K562 (cell line): ENCODE results near the gene KLHL24. TPM values are rescaled to one million over a fixed set of nuclear protein-coding genes. Genes with fewer than 3 reads are reported as not detected.
"Not testable (repeated sequence)": the region's sequence is repeated elsewhere in the genome, so short reads cannot be mapped to it uniquely, and the experiment has no call there.

Source experiments
- ATAC-seq: fragments of 200-7000 bp; cut with Tn5 transposase; 3 replicates; pipeline ENCODE4 v1.9.1; 2020; ENCODE audit warnings: moderate library complexity
- BruUV-seq: library from RNA; stranded (reverse); fragments of 400-500 nt; replicated peaks from 2 replicates; lab custom pipeline; 2021; lab: Mats Ljungman, UMichigan
- CTCF ChIA-PET: fragments of 300-600 bp; formaldehyde crosslinking; extraction: SDS; loops from one replicate; lab custom pipeline; 2021; ENCODE audit warnings: low intra/inter-chr PET ratio; lab: Yijun Ruan, JAX
- POLR2A ChIA-PET: fragments of 300-600, 350-650 bp; sonication (Branson Sonifier 250); formaldehyde crosslinking; extraction: SDS; loops from one replicate; lab custom pipeline; 2021; ENCODE audit warnings: antibody characterized with exemption, inconsistent platforms; lab: Yijun Ruan, JAX
- DNase-seq, 4 experiments: peaks; one replicate each; pipeline versions ENCODE4 v3.0.0 to v3.0.0-alpha.2; 2011 to 2018; ENCODE audit warnings: low spot score in 3 of 4, mixed read lengths in 3 of 4; ENCODE audit errors: extremely low read depth in 1 of 4
- FAIRE-seq: peaks from 2 replicates; lab custom pipeline; 2011; peaks lifted over from hg19 to GRCh38; lab: Jason Lieb, UNC
- H2AFZ ChIP-seq: 2 replicates; pipeline ENCODE4 v1.6.0; 2011; ENCODE audit warnings: low read depth, low read length, control low read depth, inconsistent platforms
- H3K27ac ChIP-seq: fragments of 200-600 bp; 3 replicates; pipeline ENCODE4 v1.8.0; 2011; ENCODE audit warnings: low read depth, mild to moderate bottlenecking, control low read depth, inconsistent platforms, low read length, moderate library complexity, mixed read lengths; ENCODE audit errors: extremely low read depth
- H3K27me3 ChIP-seq, 2 experiments: fragments of 300-600 bp in 1 of 2; 2 replicates in 1 of 2; 3 replicates in 1 of 2; pipeline versions ENCODE4 v1.6.0 to v1.8.0; 2011; ENCODE audit warnings: inconsistent platforms in 2 of 2, low read length in 2 of 2, mild to moderate bottlenecking in 1 of 2, mixed read lengths in 1 of 2, moderate library complexity in 1 of 2; ENCODE audit not compliant: control insufficient read depth in 2 of 2, insufficient read depth in 2 of 2
- H3K36me3 ChIP-seq: fragments of 300-600 bp; 3 replicates; pipeline ENCODE4 v1.8.0; 2011; ENCODE audit warnings: mild to moderate bottlenecking, low read length, inconsistent platforms; ENCODE audit not compliant: control insufficient read depth, insufficient read depth
- H3K4me1 ChIP-seq, 2 experiments: fragments of 200-600 bp in 1 of 2; replicated peaks in 1 of 2; 2 replicates in 1 of 2; 3 replicates in 1 of 2; pipeline versions ENCODE4 v1.5.1 to v1.8.0; 2011; ENCODE audit warnings: inconsistent platforms in 2 of 2, low read length in 2 of 2, mild to moderate bottlenecking in 1 of 2, mixed read lengths in 1 of 2, moderate library complexity in 1 of 2; ENCODE audit not compliant: control insufficient read depth in 2 of 2, insufficient read depth in 2 of 2
- H3K4me2 ChIP-seq: 2 replicates; pipeline ENCODE4 v1.6.1; 2011; ENCODE audit warnings: low read length, control low read depth, inconsistent platforms, mixed read lengths; ENCODE audit not compliant: insufficient read depth
- H3K4me3 ChIP-seq: fragments of 200-600 bp; sonication (generic), shearing (Covaris generic); 2 replicates; pipeline ENCODE4 v1.5.1; 2016; ENCODE audit warnings: control low read depth, inconsistent platforms
- H3K79me2 ChIP-seq: fragments of 200-600 bp; 3 replicates; pipeline ENCODE4 v1.8.0; 2011; ENCODE audit warnings: low read length, inconsistent platforms; ENCODE audit not compliant: control insufficient read depth, insufficient read depth
- H3K9ac ChIP-seq, 2 experiments: 2 replicates each; pipeline versions ENCODE4 v1.6.0 to v1.6.1; 2011; ENCODE audit warnings: low read depth in 2 of 2, low read length in 2 of 2, control low read depth in 1 of 2, inconsistent platforms in 1 of 2, mild to moderate bottlenecking in 1 of 2, mixed read lengths in 1 of 2; ENCODE audit not compliant: insufficient read depth in 1 of 2
- H3K9me1 ChIP-seq: one replicate; pipeline ENCODE4 v1.6.0; 2011; ENCODE audit warnings: inconsistent platforms, mild to moderate bottlenecking, low read length, moderate library complexity; ENCODE audit not compliant: control insufficient read depth, insufficient read depth
- H3K9me3 ChIP-seq: replicated peaks from 2 replicates; pipeline ENCODE4 v1.5.1; 2011; ENCODE audit warnings: low read depth, low read length, inconsistent platforms; ENCODE audit not compliant: control insufficient read depth, insufficient read depth
- H4K20me1 ChIP-seq: replicated peaks from 2 replicates; pipeline ENCODE4 v1.6.1; 2011; ENCODE audit warnings: low read length, inconsistent platforms, mixed read lengths; ENCODE audit not compliant: control insufficient read depth, insufficient read depth
- CEBPB ChIP-seq: fragments of 450-650 bp; IDR thresholded peaks from 2 replicates; pipeline ENCODE4 v1.6.1; 2016; ENCODE audit warnings: missing genetic modification characterization, missing compliant biosample characterization
- CEBPG ChIP-seq, 3 experiments: fragments of 200-800 bp in 1 of 3; sonication (Bioruptor generic) in 1 of 3; sonication (generic) in 1 of 3; formaldehyde crosslinking in 1 of 3; IDR thresholded peaks in 2 of 3; conservative IDR thresholded peaks in 1 of 3; 2 replicates each; pipeline versions ENCODE4 v1.6.1 to v1.8.0; 2016 to 2022; ENCODE audit warnings: missing compliant biosample characterization in 2 of 3, missing genetic modification characterization in 2 of 3, mild to moderate bottlenecking in 1 of 3, missing genetic modification reagents in 1 of 3
- HNRNPL ChIP-seq: fragments of 200-400 bp; formaldehyde crosslinking; IDR thresholded peaks from 2 replicates; pipeline ENCODE4 v1.6.1; 2017; ENCODE audit warnings: low read depth, mild to moderate bottlenecking, low read length
- MTA1 ChIP-seq: fragments of 450-650 bp; IDR thresholded peaks from 2 replicates; pipeline ENCODE4 v1.6.1; 2017; ENCODE audit warnings: borderline replicate concordance
- WGBS: fragments of 100-300 bp; shearing (Covaris generic); methylation state at CpG from one replicate; pipeline ENCODE4 v1.1.6; 2016; ENCODE audit warnings: low coverage, mixed read lengths; ENCODE audit not compliant: insufficient coverage; ENCODE audit errors: missing lambda C conversion rate; 5-methylcytosine and 5-hydroxymethylcytosine counted together
- in situ Hi-C: fragments of 300-500 bp; cut with MboI; formaldehyde crosslinking; loops from 4 replicates; pipeline ENCODE4 v1.15.0; 2018; ENCODE audit warnings: inconsistent platforms, mixed read lengths
- intact Hi-C: fragments of 100-400 bp; cut with micrococcal nuclease; formaldehyde crosslinking; loops from 2 replicates; pipeline ENCODE4 v1.14.2; 2022
- polyA plus RNA-seq, 8 experiments: library from polyadenylated mRNA; depleted of rRNA in 4 of 8; stranded (reverse) in 5 of 8; unstranded in 3 of 8; fragments of >200 nt; fragmentation: Nextera tagmentation in 2 of 8; fragmentation: Illumina TruSeq in 1 of 8; extraction: Ambion mirVana in 2 of 8; extraction: Trizol in 1 of 8; gene quantifications; 2 replicates each; pipeline versions ENCODE4 v1.2.1 to v1.2.3, GENCODE V29; 2011 to 2014; ENCODE audit warnings: inconsistent platforms in 1 of 8, missing spikeins in 1 of 8
- total RNA-seq, 7 experiments: library from RNA; depleted of rRNA in 6 of 7; stranded (reverse); fragments of >200 nt in 6 of 7; fragmentation: Illumina TruSeq in 2 of 7; extraction: Trizol in 2 of 7; gene quantifications; 2 replicates each; pipeline versions ENCODE4 v1.2.1 to v1.2.3, GENCODE V29; 2011 to 2021; ENCODE audit warnings: low replicate concordance in 1 of 7
- TF ChIP-seq, protein P1 (sequence below): IDR thresholded peaks from 2 replicates; pipeline ENCODE4 v1.6.1; 2016; ENCODE audit warnings: missing genetic modification characterization, missing compliant biosample characterization

The KLHL24 gene
- total and polyA plus RNA-seq, 9 of the 15 experiments (the other 6 are each of a cell fraction or from before 2014, with no cell fraction given), result 3.3 to 21.2 (median 14.2) TPM

DNA sequence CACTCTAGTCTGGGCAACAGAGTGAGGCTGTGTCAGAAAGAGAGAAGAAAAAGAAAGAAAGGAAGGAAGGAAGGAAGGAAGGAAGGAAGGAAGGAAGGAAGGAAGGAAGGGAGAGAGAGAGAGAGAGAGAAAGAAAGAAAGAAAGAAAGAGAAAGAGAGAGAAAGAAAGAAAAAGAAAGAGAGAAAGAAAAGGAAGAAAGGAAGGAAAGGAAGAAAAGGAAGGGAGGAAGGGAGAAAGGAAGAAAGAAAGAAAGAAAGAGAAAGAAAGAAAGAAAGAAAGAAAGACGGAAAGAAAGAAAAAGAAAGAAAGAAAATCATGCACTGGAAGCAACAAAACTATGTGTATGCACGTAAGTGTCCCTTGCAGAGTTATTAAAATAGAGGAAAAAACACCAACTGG, 12.9 kb upstream of the KLHL24 start:
- CTCF ChIA-PET, in situ Hi-C loops, H3K79me2 ChIP-seq, H3K4me2 ChIP-seq, H3K4me1 ChIP-seq, intact Hi-C loops, H3K27me3 ChIP-seq, FAIRE-seq, H2AFZ ChIP-seq, H3K4me3 ChIP-seq, BruUV-seq, H3K27ac ChIP-seq, H3K9ac ChIP-seq, H3K9me3 ChIP-seq, H3K36me3 ChIP-seq, H3K9me1 ChIP-seq, H4K20me1 ChIP-seq, DNase-seq, ATAC-seq: not testable (repeated sequence)
- 26% methylated on average over 2 of the region's 2 CpGs for WGBS
- POLR2A ChIA-PET, result interaction anchor here (1.8 kb wide), 1 partner anchor 9 kb away, joined by 4 read pairs; no protein-coding TSS in a partner anchor
- peak; percentile 53; the same call in 1 of the 2 replicates for TF ChIP-seq MTA1
- TF ChIP-seq, protein P1, sequence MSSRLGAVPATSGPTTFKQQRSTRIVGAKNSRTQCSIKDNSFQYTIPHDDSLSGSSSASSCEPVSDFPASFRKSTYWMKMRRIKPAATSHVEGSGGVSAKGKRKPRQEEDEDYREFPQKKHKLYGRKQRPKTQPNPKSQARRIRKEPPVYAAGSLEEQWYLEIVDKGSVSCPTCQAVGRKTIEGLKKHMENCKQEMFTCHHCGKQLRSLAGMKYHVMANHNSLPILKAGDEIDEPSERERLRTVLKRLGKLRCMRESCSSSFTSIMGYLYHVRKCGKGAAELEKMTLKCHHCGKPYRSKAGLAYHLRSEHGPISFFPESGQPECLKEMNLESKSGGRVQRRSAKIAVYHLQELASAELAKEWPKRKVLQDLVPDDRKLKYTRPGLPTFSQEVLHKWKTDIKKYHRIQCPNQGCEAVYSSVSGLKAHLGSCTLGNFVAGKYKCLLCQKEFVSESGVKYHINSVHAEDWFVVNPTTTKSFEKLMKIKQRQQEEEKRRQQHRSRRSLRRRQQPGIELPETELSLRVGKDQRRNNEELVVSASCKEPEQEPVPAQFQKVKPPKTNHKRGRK (tag), result peak; percentile 96

DNA sequence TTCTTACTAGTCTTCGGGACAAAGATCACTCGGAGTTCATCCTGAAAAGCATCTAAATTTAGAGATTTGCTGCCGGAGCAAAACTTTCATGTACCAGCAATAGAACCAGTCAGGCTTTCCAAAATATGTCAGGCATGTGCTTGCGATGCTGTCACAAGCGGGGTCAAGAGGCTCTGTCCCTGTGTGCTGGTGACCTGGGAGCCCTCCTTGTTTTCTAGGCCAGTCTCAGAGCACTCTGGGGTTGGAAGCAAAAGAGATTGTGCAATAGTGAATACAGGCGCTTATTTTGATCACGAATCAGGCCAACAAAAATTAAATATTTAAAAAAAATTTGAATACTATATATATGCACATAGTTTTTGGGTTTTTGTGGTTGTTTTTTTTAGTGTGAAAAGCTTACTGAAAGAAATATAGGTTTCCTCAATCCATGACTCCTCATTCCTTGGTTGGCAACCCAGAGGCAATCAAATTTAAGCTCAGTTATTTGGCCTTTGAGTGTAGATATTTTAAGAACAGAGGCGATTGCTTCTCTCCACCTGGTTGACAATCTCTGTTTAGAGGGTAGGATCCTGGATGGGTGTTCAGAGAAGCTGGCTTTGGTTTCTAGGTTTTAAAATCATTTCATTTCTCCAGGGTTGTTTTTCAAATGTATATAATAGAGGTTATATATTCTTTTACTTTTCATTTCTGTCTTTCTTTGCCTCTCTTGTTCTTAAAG, 8.4 kb upstream of the KLHL24 start:
- ChIA-PET CTCF (no interaction called here), POLR2A (interaction anchor here (1.3 kb wide), 1 partner anchor 10 kb away, joined by 3 read pairs; no protein-coding TSS in a partner anchor)
- no peak overlapping the region for H3K4me2 ChIP-seq
- H3K9me1 ChIP-seq, result no peaks in the 10 kb centered on the region
- H4K20me1 ChIP-seq, result no peaks in the 10 kb centered on the region
- intact Hi-C loops, result no loop called here
- no peak for ATAC-seq
- H3K36me3 ChIP-seq, result no peaks in the 10 kb centered on the region
- H3K4me1 ChIP-seq, result peaks cover 0 to 10% of the 10 kb centered on the region in 2 experiments; a peak in 3 of 5 replicates
- no peak for FAIRE-seq
- 47% methylated on average over 8 of the region's 8 CpGs for WGBS
- BruUV-seq, result no TSS peak
- no peak overlapping the region for H2AFZ ChIP-seq
- H3K4me3 ChIP-seq, result no peak overlapping the region
- H3K79me2 ChIP-seq, result no peaks in the 10 kb centered on the region
- H3K9ac ChIP-seq, result no peak overlapping the region
- in situ Hi-C loops, result no loop called here
- DNase-seq, result no peak
- TF ChIP-seq CEBPB (peak; percentile 85), CEBPG (CRISPR knock-in tag; IDR thresholded peaks at IDR 0.05) (peak; percentile 19; the same call in 1 of the 2 replicates), CEBPG (tag; conservative IDR thresholded peaks at IDR 0.05 in 1 of 2, IDR thresholded peaks at IDR 0.05 in 1 of 2) (peak; percentile 43 to 79; a peak in 2 of 4 replicates), HNRNPL (no peak)
- H3K9me3 ChIP-seq, result no peaks in the 10 kb centered on the region
- H3K27ac ChIP-seq, result no peak overlapping the region
- H3K27me3 ChIP-seq, result no peaks in the 10 kb centered on the region
